ENCODE results near the gene ARHGAP25.

DNA sequence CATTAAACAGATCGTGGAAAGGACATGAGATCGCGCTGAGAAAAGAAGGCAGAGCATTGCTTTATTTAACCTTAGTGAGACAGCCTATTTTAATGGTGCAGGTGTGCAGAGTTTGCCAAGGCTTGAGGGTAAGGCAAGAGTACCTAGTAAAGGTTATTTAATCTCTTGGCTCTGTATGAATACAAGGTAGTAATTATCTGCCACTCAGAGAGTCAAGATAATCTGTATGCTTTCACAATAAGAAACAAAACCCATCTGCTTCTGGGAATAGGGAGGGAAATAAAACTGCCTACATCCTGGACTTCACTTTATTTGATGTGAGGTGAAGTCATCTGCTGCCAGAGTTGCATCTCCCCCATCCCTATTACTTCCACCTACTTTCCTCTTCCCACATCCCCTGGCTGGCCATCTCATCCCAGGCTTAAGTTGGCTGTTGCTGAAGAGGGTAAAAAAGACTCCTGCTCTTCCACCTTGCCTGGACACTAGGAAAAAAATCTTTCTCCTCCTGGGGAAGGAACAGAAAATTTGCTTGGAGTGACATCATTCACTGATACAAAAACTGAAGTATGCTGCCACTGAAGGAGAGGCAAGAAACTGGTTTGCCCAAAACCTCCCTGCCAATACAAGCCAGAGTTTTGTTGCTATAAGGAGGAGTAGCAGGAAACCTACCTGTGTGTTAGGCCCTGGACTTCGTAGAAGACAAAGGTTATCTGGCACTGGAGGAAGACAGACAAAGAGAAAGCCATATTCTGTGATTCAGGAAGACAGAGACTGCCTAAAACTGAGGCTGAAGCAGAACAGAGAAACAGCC is 35.8 kb upstream of the ARHGAP25 start:
- no peak for TF ChIP-seq EZH2phosphoT487 (IDR thresholded peaks at IDR 0.05; ENCODE audit: borderline replicate concordance, low read length)
- TF ChIP-seq, protein P1, sequence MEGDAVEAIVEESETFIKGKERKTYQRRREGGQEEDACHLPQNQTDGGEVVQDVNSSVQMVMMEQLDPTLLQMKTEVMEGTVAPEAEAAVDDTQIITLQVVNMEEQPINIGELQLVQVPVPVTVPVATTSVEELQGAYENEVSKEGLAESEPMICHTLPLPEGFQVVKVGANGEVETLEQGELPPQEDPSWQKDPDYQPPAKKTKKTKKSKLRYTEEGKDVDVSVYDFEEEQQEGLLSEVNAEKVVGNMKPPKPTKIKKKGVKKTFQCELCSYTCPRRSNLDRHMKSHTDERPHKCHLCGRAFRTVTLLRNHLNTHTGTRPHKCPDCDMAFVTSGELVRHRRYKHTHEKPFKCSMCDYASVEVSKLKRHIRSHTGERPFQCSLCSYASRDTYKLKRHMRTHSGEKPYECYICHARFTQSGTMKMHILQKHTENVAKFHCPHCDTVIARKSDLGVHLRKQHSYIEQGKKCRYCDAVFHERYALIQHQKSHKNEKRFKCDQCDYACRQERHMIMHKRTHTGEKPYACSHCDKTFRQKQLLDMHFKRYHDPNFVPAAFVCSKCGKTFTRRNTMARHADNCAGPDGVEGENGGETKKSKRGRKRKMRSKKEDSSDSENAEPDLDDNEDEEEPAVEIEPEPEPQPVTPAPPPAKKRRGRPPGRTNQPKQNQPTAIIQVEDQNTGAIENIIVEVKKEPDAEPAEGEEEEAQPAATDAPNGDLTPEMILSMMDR (IDR thresholded peaks at IDR 0.05; ENCODE audit: low read depth, low read length, poor library complexity, severe bottlenecking): no peak
